Activated T-helper 1 cell treated with anti-CD3 and anti-CD28 coated beads, Interleukin-12 subunit alpha, Interleukin-12 subunit beta, Interleukin-2, Interleukin-4 antibody, amounts not matched to agents 30 ng/mL and 10 ng/mL and 1 ng/mL, durations not matched to agents 14 hours and 24 hours and 36 hours (primary cell): Measurements from ENCODE around the gene RADX. TPM values are rescaled to one million over a fixed set of nuclear protein-coding genes. Genes with fewer than 3 reads are reported as not detected.

ENCODE experiments used
- DNase-seq: peaks from one replicate; pipeline ENCODE4 v3.0.0; 2021; ENCODE audit warnings: low spot score
- H3K27ac Mint-ChIP-seq: one replicate; pipeline ENCODE4 v1.8.0; 2021; ENCODE audit warnings: mild to moderate bottlenecking, mixed read lengths
- H3K27me3 Mint-ChIP-seq: one replicate; pipeline ENCODE4 v1.8.0; 2022; ENCODE audit warnings: mild to moderate bottlenecking, moderate library complexity, mixed read lengths; ENCODE audit not compliant: insufficient read depth
- H3K36me3 Mint-ChIP-seq: one replicate; pipeline ENCODE4 v1.8.0; 2021; ENCODE audit warnings: low read depth, mixed read lengths
- H3K4me1 Mint-ChIP-seq: one replicate; pipeline ENCODE4 v1.8.0; 2021; ENCODE audit warnings: low read depth, mixed read lengths
- H3K4me3 Mint-ChIP-seq: one replicate; pipeline ENCODE4 v1.8.0; 2021; ENCODE audit warnings: mild to moderate bottlenecking, moderate library complexity, mixed read lengths
- H3K9me3 Mint-ChIP-seq: one replicate; pipeline ENCODE4 v1.8.0; 2021; ENCODE audit warnings: mixed read lengths
- intact Hi-C: fragments of 100-400 bp; cut with micrococcal nuclease; formaldehyde crosslinking; loops from one replicate; pipeline ENCODE4 v1.15.1; 2024
- total RNA-seq: library from RNA; stranded (reverse); gene quantifications from 2 replicates; pipeline ENCODE4 v1.2.3, GENCODE V29; 2022

Gene RADX
- total RNA-seq = 5.6 and 6.3 TPM in 2 replicates

DNA sequence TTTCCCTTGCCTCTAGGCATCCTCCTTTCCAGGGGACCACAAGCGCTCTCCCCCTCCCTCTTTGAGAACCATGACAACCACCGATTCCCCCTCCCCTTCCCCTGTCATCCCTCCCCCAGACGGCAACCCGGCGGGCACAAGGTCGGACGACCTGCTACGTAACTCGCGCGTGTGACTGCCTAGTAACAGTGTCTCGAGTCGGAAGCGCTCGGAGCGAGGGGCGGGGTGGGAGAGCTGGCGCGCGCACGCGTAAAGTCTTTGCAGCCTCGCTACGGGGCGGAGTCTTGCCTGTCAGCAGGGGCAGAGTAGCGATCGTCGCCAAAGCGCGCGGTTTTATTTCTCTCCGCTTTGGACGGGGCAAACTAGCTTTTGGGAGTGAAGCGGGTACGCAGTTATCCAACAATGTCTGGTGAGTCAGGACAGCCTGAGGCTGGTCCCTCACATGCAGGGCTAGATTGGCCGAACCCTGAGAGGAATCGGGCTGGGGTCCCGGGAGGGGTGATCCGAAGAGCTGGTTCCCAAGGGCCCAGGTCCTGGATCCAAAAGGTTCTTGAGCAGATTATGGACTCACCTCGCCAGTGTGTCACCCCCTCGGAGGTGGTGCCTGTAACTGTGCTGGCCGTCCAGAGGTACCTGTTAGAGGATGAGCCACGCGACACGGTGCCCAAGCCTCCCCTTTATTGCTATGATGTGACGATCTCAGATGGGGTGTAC lies at the start of gene RADX:
Gene RADX, plus strand, starts transcription at position 300 of the 714 bp plus-strand sequence. Its CDS starts 103 bp downstream, at position 403.
- Mint-ChIP-seq H3K27me3 (no peaks in the 10 kb centered on the region), H3K27ac (peak within 1 kb of the TSS; percentile 89), H3K36me3 (no peaks in the 10 kb centered on the region), H3K4me3 (peak within 1 kb of the TSS; percentile 93), H3K9me3 (no peaks in the 10 kb centered on the region), H3K4me1 (peaks cover 26% of the 10 kb centered on the region)
- intact Hi-C loops = loop anchor here (1.0 to 5.0 kb wide), 5 partner anchors 128 to 1479 kb away; partner anchors contain the start of genes ATG4A, MORC4, PRPS1 and PSMD10
- DNase-seq = peak; percentile 82

DNA sequence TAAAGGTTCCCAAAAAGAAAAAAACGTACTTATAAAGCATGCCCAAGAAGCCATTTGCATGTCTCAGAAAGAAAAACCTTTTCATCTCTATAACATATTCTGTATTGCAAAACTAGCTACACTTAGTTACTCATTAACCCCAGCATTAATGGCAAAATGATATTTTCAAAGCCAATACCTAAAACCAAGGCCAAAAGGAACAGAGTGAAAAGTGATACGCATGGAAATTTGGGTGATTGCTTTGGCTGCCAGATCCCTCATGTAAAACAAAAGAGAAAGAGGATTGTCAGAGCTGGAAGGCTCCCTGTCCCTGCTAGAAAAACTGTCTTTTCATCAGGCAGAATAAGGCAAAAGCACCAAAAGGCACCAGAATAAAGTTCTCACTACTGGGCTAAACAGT lies 46.8 kb upstream of the RADX start:
- no peak for DNase-seq
- H3K4me1 Mint-ChIP-seq = no peaks in the 10 kb centered on the region
- intact Hi-C loops = no loop called here
- H3K36me3 Mint-ChIP-seq = no peaks in the 10 kb centered on the region
- H3K27me3 Mint-ChIP-seq = peaks cover 6% of the 10 kb centered on the region
- no peak overlapping the region for H3K27ac Mint-ChIP-seq
- no peaks in the 10 kb centered on the region for H3K9me3 Mint-ChIP-seq
- no peak overlapping the region for H3K4me3 Mint-ChIP-seq

GRCh38 chrX:106566362-106566761 lies 45.4 kb upstream of the RADX start:
- peaks cover 8% of the 10 kb centered on the region for H3K27me3 Mint-ChIP-seq
- H3K27ac Mint-ChIP-seq = no peak overlapping the region
- DNase-seq = no peak
- intact Hi-C loops = no loop called here
- no peaks in the 10 kb centered on the region for H3K4me1 Mint-ChIP-seq
- no peaks in the 10 kb centered on the region for H3K36me3 Mint-ChIP-seq
- no peak overlapping the region for H3K4me3 Mint-ChIP-seq
- no peaks in the 10 kb centered on the region for H3K9me3 Mint-ChIP-seq

GRCh38 chrX:106581856-106582255 lies 29.9 kb upstream of the RADX start:
- Mint-ChIP-seq H3K27ac (no peak overlapping the region), H3K27me3 (no peaks in the 10 kb centered on the region), H3K9me3 (peaks cover 5% of the 10 kb centered on the region), H3K4me1 (no peaks in the 10 kb centered on the region), H3K4me3 (no peak overlapping the region), H3K36me3 (no peaks in the 10 kb centered on the region)
- intact Hi-C loops = no loop called here
- no peak for DNase-seq

DNA sequence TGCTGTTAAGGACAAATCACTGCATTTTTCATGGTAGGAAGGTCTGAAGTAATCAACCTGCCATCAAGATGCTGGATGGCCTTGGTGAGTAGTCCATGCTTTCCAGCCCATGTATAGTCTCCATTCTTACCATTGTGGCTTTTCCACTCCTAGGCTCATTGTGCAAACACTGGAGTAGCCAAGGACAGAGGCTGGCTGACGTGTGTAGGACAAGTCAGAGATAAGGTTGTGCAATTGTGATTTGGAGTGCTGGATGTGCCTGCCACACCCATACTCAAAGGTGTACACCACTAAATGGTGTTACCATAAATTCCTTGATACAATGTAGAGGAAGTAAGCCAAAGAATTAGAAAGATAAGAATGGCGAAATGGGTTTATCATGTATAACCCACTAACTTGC lies 26.3 kb upstream of the RADX start:
- Mint-ChIP-seq H3K27me3 (no peaks in the 10 kb centered on the region), H3K4me1 (no peaks in the 10 kb centered on the region), H3K27ac (no peak overlapping the region), H3K9me3 (no peaks in the 10 kb centered on the region), H3K4me3 (no peak overlapping the region), H3K36me3 (no peaks in the 10 kb centered on the region)
- no peak for DNase-seq
- intact Hi-C loops = no loop called here

GRCh38 chrX:106588801-106589200 lies 23.0 kb upstream of the RADX start:
- Mint-ChIP-seq H3K4me1 (no peaks in the 10 kb centered on the region), H3K36me3 (no peaks in the 10 kb centered on the region), H3K4me3 (no peak overlapping the region), H3K27ac (no peak overlapping the region), H3K27me3 (no peaks in the 10 kb centered on the region), H3K9me3 (no peaks in the 10 kb centered on the region)
- intact Hi-C loops = no loop called here
- no peak for DNase-seq

GRCh38 chrX:106599411-106599810 lies 12.4 kb upstream of the RADX start:
- Mint-ChIP-seq H3K27me3 (no peaks in the 10 kb centered on the region), H3K4me1 (no peaks in the 10 kb centered on the region), H3K27ac (no peak overlapping the region), H3K4me3 (no peak overlapping the region), H3K9me3 (no peaks in the 10 kb centered on the region), H3K36me3 (no peaks in the 10 kb centered on the region)
- DNase-seq = no peak
- intact Hi-C loops = no loop called here

- no peaks in the 10 kb centered on the region for H3K36me3 Mint-ChIP-seq
- intact Hi-C loops = no loop called here
- no peak overlapping the region for H3K4me3 Mint-ChIP-seq
- H3K4me1 Mint-ChIP-seq = peaks cover 11% of the 10 kb centered on the region
- no peak for DNase-seq
- no peaks in the 10 kb centered on the region for H3K9me3 Mint-ChIP-seq
- H3K27ac Mint-ChIP-seq = no peak overlapping the region
- peaks cover 2% of the 10 kb centered on the region for H3K27me3 Mint-ChIP-seq
Observed at GRCh38 chrX:106606571-106606970, 5.2 kb upstream of the RADX start.

- Mint-ChIP-seq H3K4me1 (peaks cover 22% of the 10 kb centered on the region), H3K36me3 (no peaks in the 10 kb centered on the region), H3K27me3 (peaks cover 2% of the 10 kb centered on the region), H3K9me3 (no peaks in the 10 kb centered on the region), H3K27ac (no peak overlapping the region), H3K4me3 (no peak overlapping the region)
- intact Hi-C loops = no loop called here
- no peak for DNase-seq
Observed at GRCh38 chrX:106608016-106608415, 3.8 kb upstream of the RADX start.

DNA sequence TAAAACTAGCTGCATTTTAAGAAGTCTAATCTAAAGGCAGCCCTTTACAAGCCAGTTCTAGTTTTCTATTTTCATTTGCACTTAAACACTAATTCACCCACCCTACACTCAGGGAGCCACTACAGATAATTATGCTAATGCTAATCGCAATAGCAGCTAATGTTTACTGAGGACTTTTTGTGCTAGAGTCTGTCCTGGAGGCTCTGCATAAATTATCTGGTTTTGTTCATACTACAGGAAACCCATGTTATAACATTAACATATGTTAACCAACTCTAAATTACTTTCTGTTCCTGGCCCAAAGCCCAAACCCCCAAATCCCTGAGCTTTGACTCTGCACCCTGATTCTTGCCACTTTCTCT lies 480 bp upstream of the RADX start:
- intact Hi-C loops = loop anchor here (1.0 to 5.0 kb wide), 3 partner anchors 127 to 1016 kb away; partner anchors contain the start of genes MORC4 and PRPS1
- Mint-ChIP-seq H3K4me3 (peak overlapping the region; percentile 93), H3K36me3 (no peaks in the 10 kb centered on the region), H3K9me3 (no peaks in the 10 kb centered on the region), H3K4me1 (peaks cover 26% of the 10 kb centered on the region), H3K27me3 (no peaks in the 10 kb centered on the region), H3K27ac (peak overlapping the region; percentile 89)
- no peak for DNase-seq

DNA sequence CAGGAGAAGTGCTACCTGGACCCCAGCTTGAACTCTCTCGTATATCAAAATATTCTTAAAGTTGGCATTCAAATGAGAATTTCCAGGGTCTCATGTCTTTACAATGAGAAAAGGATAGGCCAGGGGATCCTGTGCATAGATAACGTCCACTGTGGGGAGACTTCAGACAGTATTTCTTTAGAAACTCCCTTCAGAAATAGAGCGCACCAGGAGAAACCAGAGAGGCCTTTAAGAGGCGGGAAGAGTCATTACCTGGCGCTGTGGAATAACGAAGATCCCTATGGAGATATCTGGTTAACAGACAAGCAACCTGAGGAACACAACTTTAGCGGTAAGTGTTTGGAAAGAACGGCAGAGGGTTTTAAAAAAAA lies 600 bp downstream of the RADX start:
- DNase-seq = no peak
- H3K27ac Mint-ChIP-seq = peak overlapping the region; percentile 89
- no peaks in the 10 kb centered on the region for H3K27me3 Mint-ChIP-seq
- peaks cover 26% of the 10 kb centered on the region for H3K4me1 Mint-ChIP-seq
- H3K4me3 Mint-ChIP-seq = peak overlapping the region; percentile 93
- intact Hi-C loops = loop anchor here (2.0 to 5.0 kb wide), 4 partner anchors 390 to 1478 kb away; partner anchors contain the start of genes ATG4A, MORC4, PRPS1 and PSMD10
- H3K36me3 Mint-ChIP-seq = no peaks in the 10 kb centered on the region
- H3K9me3 Mint-ChIP-seq = no peaks in the 10 kb centered on the region

DNA sequence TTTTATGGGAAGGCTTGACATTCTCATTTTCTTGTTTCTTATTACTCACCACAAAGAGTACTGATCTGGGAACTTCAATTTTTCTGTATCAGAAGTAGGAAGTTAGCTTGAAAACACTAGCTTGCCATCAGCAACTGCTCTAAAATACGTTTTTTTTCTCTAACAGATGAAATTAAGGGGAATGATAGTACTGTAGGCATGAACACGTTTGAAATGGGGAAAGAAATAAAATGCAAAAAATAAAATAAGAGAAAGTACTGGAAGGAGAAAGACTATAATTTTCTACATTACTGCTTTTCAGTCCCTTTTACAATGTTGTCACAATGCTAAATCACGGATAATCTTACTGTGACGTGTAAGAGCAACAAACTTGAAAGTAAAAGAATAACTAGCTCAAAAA lies 1.5 kb downstream of the RADX start:
- H3K9me3 Mint-ChIP-seq = no peaks in the 10 kb centered on the region
- peaks cover 2% of the 10 kb centered on the region for H3K27me3 Mint-ChIP-seq
- H3K4me3 Mint-ChIP-seq = peak overlapping the region; percentile 93
- H3K27ac Mint-ChIP-seq = no peak overlapping the region
- peaks cover 21% of the 10 kb centered on the region for H3K4me1 Mint-ChIP-seq
- intact Hi-C loops = loop anchor here (2.0 to 5.0 kb wide), 4 partner anchors 389 to 1478 kb away; partner anchors contain the start of genes ATG4A, MORC4, PRPS1 and PSMD10
- H3K36me3 Mint-ChIP-seq = no peaks in the 10 kb centered on the region
- no peak for DNase-seq

DNA sequence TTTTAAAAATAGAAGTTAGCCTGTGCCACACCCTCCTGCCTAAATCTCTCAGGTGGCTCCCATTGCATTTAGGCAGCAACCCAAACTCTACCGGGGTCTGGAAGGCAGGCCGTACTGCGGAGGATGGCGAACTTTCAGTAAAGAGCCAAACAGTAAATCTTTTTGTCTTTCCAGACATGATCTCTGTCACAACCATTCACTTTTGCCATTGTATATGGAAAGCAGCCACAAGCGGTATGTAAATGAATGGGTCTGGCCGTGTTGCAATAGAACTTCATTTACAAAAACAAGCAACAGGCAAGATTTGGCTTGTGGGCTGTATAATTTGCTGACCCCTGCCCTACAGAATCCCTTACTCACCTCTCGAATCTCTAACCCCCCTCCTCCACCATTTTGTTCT lies 3.3 kb downstream of the RADX start:
- intact Hi-C loops = loop anchor here (5.0 kb wide), 1 partner anchor 198 kb away; no protein-coding TSS in a partner anchor

More for the DNA sequence above, 3.3 kb downstream of the RADX start:
- no peak overlapping the region for H3K4me3 Mint-ChIP-seq
- no peak overlapping the region for H3K27ac Mint-ChIP-seq
- H3K9me3 Mint-ChIP-seq = no peaks in the 10 kb centered on the region
- no peak for DNase-seq
- peaks cover 2% of the 10 kb centered on the region for H3K27me3 Mint-ChIP-seq
- H3K4me1 Mint-ChIP-seq = peaks cover 19% of the 10 kb centered on the region
- no peaks in the 10 kb centered on the region for H3K36me3 Mint-ChIP-seq
